ENCODE results near the gene GRWD1.

The GRWD1 gene

GRCh38 chr19:48415395-48415794, 30.4 kb upstream of the GRWD1 start:
- H3K4me1 ChIP-seq (ENCODE audit: insufficient read depth, low read length, severe bottlenecking), result peaks cover 5% of the 10 kb centered on the region
- no peaks in the 10 kb centered on the region for H3K36me3 ChIP-seq (ENCODE audit: insufficient read depth, low read length)
- no peaks in the 10 kb centered on the region for H3F3A ChIP-seq (ENCODE audit: insufficient read depth, low read length)
- H3K4me3 ChIP-seq (ENCODE audit: low read depth, low read length, poor library complexity, severe bottlenecking), result no peak overlapping the region
- no peaks in the 10 kb centered on the region for H3K9me3 ChIP-seq (ENCODE audit: low read length)
- no peak overlapping the region for H3K27ac ChIP-seq (ENCODE audit: low read depth, low read length, poor library complexity, severe bottlenecking)
- no peak overlapping the region for H3K9ac ChIP-seq (ENCODE audit: low read length)
- H3K4me2 ChIP-seq (ENCODE audit: low read length), result no peak overlapping the region
- no peaks in the 10 kb centered on the region for H3K27me3 ChIP-seq (ENCODE audit: insufficient read depth, low read length)
- H4K20me1 ChIP-seq (ENCODE audit: insufficient read depth, low read length), result no peaks in the 10 kb centered on the region
- no peaks in the 10 kb centered on the region for H3K9me2 ChIP-seq (ENCODE audit: low read depth, low read length)
- TF ChIP-seq EZH2 (IDR thresholded peaks at IDR 0.05; ENCODE audit: borderline replicate concordance, low read length) (no peak), CTCF (IDR thresholded peaks at IDR 0.05; ENCODE audit: low read length) (no peak)
- H3K79me2 ChIP-seq (ENCODE audit: insufficient read depth, low read length), result no peaks in the 10 kb centered on the region
- no peak overlapping the region for H2AFZ ChIP-seq (ENCODE audit: low read length)

- Histone ChIP-seq H3K36me3 (ENCODE audit: insufficient read depth, low read length) (no peaks in the 10 kb centered on the region), H3K9me3 (ENCODE audit: low read length) (no peaks in the 10 kb centered on the region), H3K4me3 (ENCODE audit: low read depth, low read length, poor library complexity, severe bottlenecking) (no peak overlapping the region), H3K4me2 (ENCODE audit: low read length) (no peak overlapping the region), H3F3A (ENCODE audit: insufficient read depth, low read length) (no peaks in the 10 kb centered on the region), H3K27me3 (ENCODE audit: insufficient read depth, low read length) (no peaks in the 10 kb centered on the region), H3K79me2 (ENCODE audit: insufficient read depth, low read length) (no peaks in the 10 kb centered on the region), H3K9ac (ENCODE audit: low read length) (no peak overlapping the region), H3K9me2 (ENCODE audit: low read depth, low read length) (no peaks in the 10 kb centered on the region), H3K4me1 (ENCODE audit: insufficient read depth, low read length, severe bottlenecking) (peaks cover 5% of the 10 kb centered on the region), H3K27ac (ENCODE audit: low read depth, low read length, poor library complexity, severe bottlenecking) (no peak overlapping the region), H4K20me1 (ENCODE audit: insufficient read depth, low read length) (no peaks in the 10 kb centered on the region), H2AFZ (ENCODE audit: low read length) (no peak overlapping the region)
- TF ChIP-seq CTCF (IDR thresholded peaks at IDR 0.05; ENCODE audit: low read length), result no peak
- TF ChIP-seq EZH2 (IDR thresholded peaks at IDR 0.05; ENCODE audit: borderline replicate concordance, low read length), result no peak
These were observed 30.0 kb upstream of the GRWD1 start for GRCh38 chr19:48415806-48416221.

DNA sequence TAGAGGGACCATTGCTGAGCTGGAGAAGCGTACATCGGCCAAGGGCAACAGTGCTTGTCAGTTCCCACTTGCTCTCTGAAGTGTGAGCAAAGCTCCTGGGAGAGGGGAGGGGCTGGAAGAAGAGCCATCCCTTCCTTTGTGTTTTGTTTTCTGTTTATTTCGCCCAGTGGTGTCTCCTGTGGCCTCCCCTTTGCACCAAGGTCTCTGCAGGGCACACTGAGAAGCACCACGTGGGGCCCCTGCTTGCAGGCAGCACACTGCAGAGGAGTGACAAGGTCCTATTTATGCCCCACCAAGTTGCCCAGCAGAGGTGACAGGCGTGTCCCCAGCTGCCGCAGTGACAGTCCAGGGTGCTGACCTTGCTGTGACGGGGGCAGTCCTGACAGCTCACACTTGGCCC, 28.4 kb upstream of the GRWD1 start:
- Histone ChIP-seq H3K4me2 (ENCODE audit: low read length) (no peak overlapping the region), H3K4me3 (ENCODE audit: low read depth, low read length, poor library complexity, severe bottlenecking) (no peak overlapping the region), H3K36me3 (ENCODE audit: insufficient read depth, low read length) (no peaks in the 10 kb centered on the region), H3K27me3 (ENCODE audit: insufficient read depth, low read length) (no peaks in the 10 kb centered on the region), H2AFZ (ENCODE audit: low read length) (no peak overlapping the region), H3K9me2 (ENCODE audit: low read depth, low read length) (no peaks in the 10 kb centered on the region), H3K27ac (ENCODE audit: low read depth, low read length, poor library complexity, severe bottlenecking) (no peak overlapping the region), H3K9me3 (ENCODE audit: low read length) (no peaks in the 10 kb centered on the region), H4K20me1 (ENCODE audit: insufficient read depth, low read length) (no peaks in the 10 kb centered on the region), H3F3A (ENCODE audit: insufficient read depth, low read length) (no peaks in the 10 kb centered on the region), H3K79me2 (ENCODE audit: insufficient read depth, low read length) (no peaks in the 10 kb centered on the region), H3K9ac (ENCODE audit: low read length) (no peak overlapping the region), H3K4me1 (ENCODE audit: insufficient read depth, low read length, severe bottlenecking) (peaks cover 5% of the 10 kb centered on the region)
- TF ChIP-seq CTCF (IDR thresholded peaks at IDR 0.05; ENCODE audit: low read length), result no peak
- no peak for TF ChIP-seq EZH2 (IDR thresholded peaks at IDR 0.05; ENCODE audit: borderline replicate concordance, low read length)
